GM11168 (cell line): ENCODE results near the gene ZXDB.
"Not testable (repeated sequence)": the region's sequence is repeated elsewhere in the genome, so short reads cannot be mapped to it uniquely, and the experiment has no call there.

ENCODE experiments used
- in situ Hi-C: fragments of 300-500 bp; cut with MboI; formaldehyde crosslinking; loops from one replicate; pipeline ENCODE4 v1.12.0; 2022; ENCODE audit warnings: low sequenced_read_pairs; ENCODE audit not compliant: unreplicated experiment

ZXDB gene

GRCh38 chrX:57591284-57592159 lies at the start of gene ZXDB:
Gene ZXDB, plus strand, starts transcription at chrX:57592011. Its CDS starts 38 bp downstream, at chrX:57592049.
- in situ Hi-C loops = loop anchor here (25.0 kb wide), 1 partner anchor 321 kb away; the partner anchor contains the start of gene ZXDA

GRCh38 chrX:57565198-57565597 lies 26.6 kb upstream of the ZXDB start:
- in situ Hi-C loops = no loop called here

- in situ Hi-C loops = no loop called here
Measured at GRCh38 chrX:57573754-57574153, 18.1 kb upstream of the ZXDB start.

GRCh38 chrX:57582948-57583347 lies 8.9 kb upstream of the ZXDB start:
- in situ Hi-C loops = loop anchor here (25.0 kb wide), 1 partner anchor 329 kb away; the partner anchor contains the start of gene ZXDA

GRCh38 chrX:57583477-57583876 lies 8.3 kb upstream of the ZXDB start:
- in situ Hi-C loops = loop anchor here (25.0 kb wide), 1 partner anchor 329 kb away; the partner anchor contains the start of gene ZXDA

GRCh38 chrX:57586360-57586759 lies 5.5 kb upstream of the ZXDB start:
- in situ Hi-C loops = loop anchor here (25.0 kb wide), 1 partner anchor 326 kb away; the partner anchor contains the start of gene ZXDA

GRCh38 chrX:57587062-57587461 lies 4.7 kb upstream of the ZXDB start:
- in situ Hi-C loops = loop anchor here (25.0 kb wide), 1 partner anchor 325 kb away; the partner anchor contains the start of gene ZXDA

- in situ Hi-C loops = loop anchor here (25.0 kb wide), 1 partner anchor 325 kb away; the partner anchor contains the start of gene ZXDA
Measured at GRCh38 chrX:57587607-57588006, 4.2 kb upstream of the ZXDB start.

- in situ Hi-C loops = loop anchor here (25.0 kb wide), 1 partner anchor 320 kb away; the partner anchor contains the start of gene ZXDA
Measured at GRCh38 chrX:57592160-57592893, 516 bp downstream of the ZXDB start.

- in situ Hi-C loops = loop anchor here (25.0 kb wide), 1 partner anchor 319 kb away; the partner anchor contains the start of gene ZXDA
Measured at GRCh38 chrX:57592894-57593215, 1.0 kb downstream of the ZXDB start.

GRCh38 chrX:57595381-57595811 lies 3.6 kb downstream of the ZXDB start:
- in situ Hi-C loops = loop anchor here (25.0 kb wide), 1 partner anchor 317 kb away; the partner anchor contains the start of gene ZXDA

GRCh38 chrX:57596109-57596508 lies 4.3 kb downstream of the ZXDB start:
- in situ Hi-C loops = loop anchor here (25.0 kb wide), 1 partner anchor 316 kb away; the partner anchor contains the start of gene ZXDA

- in situ Hi-C loops = loop anchor here (25.0 kb wide), 1 partner anchor 316 kb away; the partner anchor contains the start of gene ZXDA
Measured at GRCh38 chrX:57596516-57596915, 4.7 kb downstream of the ZXDB start.

- in situ Hi-C loops = no loop called here
Measured at GRCh38 chrX:57607295-57608187, 15.7 kb downstream of the ZXDB start.

GRCh38 chrX:57613351-57613750 lies 21.5 kb downstream of the ZXDB start:
- in situ Hi-C loops = not testable (repeated sequence)

- in situ Hi-C loops = not testable (repeated sequence)
Measured at GRCh38 chrX:57629438-57629837, 37.6 kb downstream of the ZXDB start.

- in situ Hi-C loops = no loop called here
Measured at GRCh38 chrX:57640674-57641016, 48.8 kb downstream of the ZXDB start.

GRCh38 chrX:57641338-57641737 lies 49.5 kb downstream of the ZXDB start:
- in situ Hi-C loops = no loop called here

GRCh38 chrX:57643698-57644097 lies 51.9 kb downstream of the ZXDB start:
- in situ Hi-C loops = no loop called here

- in situ Hi-C loops = no loop called here
Measured at GRCh38 chrX:57647020-57647419, 55.2 kb downstream of the ZXDB start.
